HepG2 (cell line): ENCODE measurements around the gene ECEL1.

Source experiments
- CTCF ChIP-seq: sonication (generic); formaldehyde crosslinking; IDR thresholded peaks from 2 replicates; pipeline ENCODE4 v1.5.0; 2020; ENCODE audit warnings: mild to moderate bottlenecking, missing genetic modification reagents, moderate library complexity
- ELK4 ChIP-seq: sonication (generic); formaldehyde crosslinking; IDR thresholded peaks from 2 replicates; pipeline ENCODE4 v1.9.0; 2021; ENCODE audit warnings: missing genetic modification reagents, borderline replicate concordance
- KLF16 ChIP-seq, 2 experiments: sonication (generic) in 1 of 2; formaldehyde crosslinking in 1 of 2; IDR thresholded peaks; 2 replicates each; pipeline versions ENCODE4 v1.6.1 to v1.8.0; 2016 to 2023; ENCODE audit warnings: missing genetic modification reagents in 2 of 2, missing compliant biosample characterization in 1 of 2
- MXI1 ChIP-seq: IDR thresholded peaks from 3 replicates; pipeline ENCODE4 v1.6.1; 2012; ENCODE audit warnings: low read depth, low read length, inconsistent platforms, borderline replicate concordance
- POLR2A ChIP-seq, 2 experiments: IDR thresholded peaks; 2 replicates each; pipeline ENCODE4 v1.6.1; 2011; ENCODE audit warnings: low read depth in 2 of 2, low read length in 2 of 2, mild to moderate bottlenecking in 1 of 2, moderate library complexity in 1 of 2; ENCODE audit not compliant: insufficient read depth in 1 of 2
- REST ChIP-seq, 2 experiments: IDR thresholded peaks; 2 replicates each; pipeline ENCODE4 v1.6.1; 2011 to 2012; ENCODE audit warnings: low read length in 2 of 2, borderline replicate concordance in 1 of 2, low read depth in 1 of 2, mild to moderate bottlenecking in 1 of 2, moderate library complexity in 1 of 2
- ZFP37 ChIP-seq: sonication (generic); formaldehyde crosslinking; IDR thresholded peaks from 2 replicates; pipeline ENCODE4 v1.4.0; 2020; ENCODE audit warnings: missing genetic modification reagents, borderline replicate concordance
- ZNF274 ChIP-seq: sonication (generic); formaldehyde crosslinking; IDR thresholded peaks from 2 replicates; pipeline ENCODE4 v1.5.1; 2020; ENCODE audit warnings: mild to moderate bottlenecking, missing genetic modification reagents
- ZNF350 ChIP-seq: sonication (generic); formaldehyde crosslinking; IDR thresholded peaks from 2 replicates; pipeline ENCODE4 v1.4.0; 2020; ENCODE audit warnings: mild to moderate bottlenecking, low read depth, missing genetic modification reagents, borderline replicate concordance
- ZNF7 ChIP-seq: IDR thresholded peaks from 2 replicates; pipeline ENCODE4 v1.6.1; 2016; ENCODE audit warnings: missing biosample characterization, missing genetic modification reagents

DNA sequence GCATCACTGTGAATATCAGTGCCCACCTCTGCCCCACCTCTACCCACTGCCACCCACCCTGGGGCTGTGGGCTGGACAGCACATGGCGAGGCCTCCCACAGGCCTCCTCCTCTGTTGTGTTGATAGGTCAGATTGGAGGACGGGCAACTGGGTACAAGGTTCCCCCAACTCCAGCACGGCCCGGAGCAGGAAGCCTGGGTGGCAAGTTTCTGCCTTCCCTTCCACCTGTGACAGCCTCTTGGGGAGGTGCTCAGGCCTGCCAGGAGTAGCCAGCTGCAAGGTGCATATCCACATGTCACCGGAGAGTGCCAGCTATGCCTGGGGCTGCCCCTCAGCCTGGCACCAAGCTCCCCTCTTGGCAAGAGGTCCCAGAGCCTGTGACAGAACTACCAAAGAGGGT is 6.9 kb upstream of the ECEL1 start:
- TF ChIP-seq KLF16 (CRISPR knock-in tag; IDR thresholded peaks at IDR 0.05): no peak
- no peak for TF ChIP-seq REST (IDR thresholded peaks at IDR 0.05; ENCODE audit: borderline replicate concordance in 1 of 2, low read depth in 1 of 2, low read length in 2 of 2)
- TF ChIP-seq ZNF350 (CRISPR knock-in tag): no peak
- no peak for TF ChIP-seq CTCF
- TF ChIP-seq ZFP37: no peak
- no peak for TF ChIP-seq ELK4
- no peak for TF ChIP-seq POLR2A (IDR thresholded peaks at IDR 0.05; ENCODE audit: insufficient read depth in 1 of 2, low read depth in 2 of 2, low read length in 2 of 2)
- no peak for TF ChIP-seq MXI1
- TF ChIP-seq ZNF274: no peak
- TF ChIP-seq ZNF7 (CRISPR knock-in tag): no peak
